Vagina (tissue), 2 donors: ENCODE data around the gene HRK.

ENCODE experiments used
- POLR2AphosphoS5 ChIP-seq, 2 donors: sonication (generic); formaldehyde crosslinking; IDR thresholded peaks; one replicate each; pipeline ENCODE4 v1.9.0; 2017; ENCODE audit warnings: antibody characterized with exemption in 2 of 2, mild to moderate bottlenecking in 2 of 2, low read depth in 1 of 2; ENCODE audit not compliant: insufficient read depth in 1 of 2
- TF ChIP-seq, protein P1 (sequence below), 3 experiments: fragments of 450-650 bp in 2 of 3; fragments of 200-600 bp in 1 of 3; sonication (generic) in 1 of 3; IDR thresholded peaks; one replicate each; pipeline ENCODE4 v1.5.1; 2017 to 2019; ENCODE audit warnings: antibody characterized with exemption in 3 of 3, mild to moderate bottlenecking in 2 of 3, moderate library complexity in 2 of 3

DNA sequence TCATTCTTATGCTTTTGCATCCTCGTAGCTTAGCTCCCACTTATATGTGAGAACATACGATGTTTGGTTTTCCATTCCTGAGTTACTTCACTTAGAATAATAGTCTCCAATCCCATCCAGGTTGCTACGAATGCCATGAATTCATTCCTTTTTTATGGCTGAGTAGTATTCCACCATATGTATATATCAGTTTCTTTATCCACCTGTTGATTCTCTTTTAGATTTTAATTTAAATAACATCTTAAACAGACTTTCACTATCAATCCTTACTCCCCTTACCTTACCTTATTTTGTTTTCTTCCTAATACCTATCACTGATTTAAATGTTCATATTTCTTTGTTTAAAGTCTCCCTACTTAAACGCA is 29.0 kb upstream of the HRK start:
- TF ChIP-seq, protein P1, sequence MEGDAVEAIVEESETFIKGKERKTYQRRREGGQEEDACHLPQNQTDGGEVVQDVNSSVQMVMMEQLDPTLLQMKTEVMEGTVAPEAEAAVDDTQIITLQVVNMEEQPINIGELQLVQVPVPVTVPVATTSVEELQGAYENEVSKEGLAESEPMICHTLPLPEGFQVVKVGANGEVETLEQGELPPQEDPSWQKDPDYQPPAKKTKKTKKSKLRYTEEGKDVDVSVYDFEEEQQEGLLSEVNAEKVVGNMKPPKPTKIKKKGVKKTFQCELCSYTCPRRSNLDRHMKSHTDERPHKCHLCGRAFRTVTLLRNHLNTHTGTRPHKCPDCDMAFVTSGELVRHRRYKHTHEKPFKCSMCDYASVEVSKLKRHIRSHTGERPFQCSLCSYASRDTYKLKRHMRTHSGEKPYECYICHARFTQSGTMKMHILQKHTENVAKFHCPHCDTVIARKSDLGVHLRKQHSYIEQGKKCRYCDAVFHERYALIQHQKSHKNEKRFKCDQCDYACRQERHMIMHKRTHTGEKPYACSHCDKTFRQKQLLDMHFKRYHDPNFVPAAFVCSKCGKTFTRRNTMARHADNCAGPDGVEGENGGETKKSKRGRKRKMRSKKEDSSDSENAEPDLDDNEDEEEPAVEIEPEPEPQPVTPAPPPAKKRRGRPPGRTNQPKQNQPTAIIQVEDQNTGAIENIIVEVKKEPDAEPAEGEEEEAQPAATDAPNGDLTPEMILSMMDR (IDR thresholded peaks at IDR 0.05): no peak
- TF ChIP-seq POLR2AphosphoS5 (IDR thresholded peaks at IDR 0.05; ENCODE audit: insufficient read depth in 1 of 2, low read depth in 1 of 2): no peak
